Stimulated activated CD8-positive, alpha-beta memory T cell treated with anti-CD3 and anti-CD28 coated beads, Interleukin-15, amount 100 ng/mL, for 48 hours (primary cell): ENCODE results near the gene OR10S1.
"Not testable (repeated sequence)": the region's sequence is repeated elsewhere in the genome, so short reads cannot be mapped to it uniquely, and the experiment has no call there.

ENCODE experiments used
- DNase-seq, 2 donors: peaks; one replicate each; pipeline ENCODE4 v3.0.0-alpha.2; 2020; ENCODE audit warnings: low read depth in 2 of 2

OR10S1 gene

GRCh38 chr11:123977731-123978347 is at the start of gene OR10S1:
TSS of gene OR10S1 (minus strand) at chr11:123977781. CDS start at chr11:123977664, 117 bp downstream.
- DNase-seq, result no peak

- no peak for DNase-seq
Observed at GRCh38 chr11:124026498-124026897, 48.9 kb upstream of the OR10S1 start, which contains the start of gene OR10G8. TSS of gene OR10G8 (plus strand) at chr11:124026798. CDS start at chr11:124029623, 2,825 bp downstream.

GRCh38 chr11:124015837-124016236 is 38.3 kb upstream of the OR10S1 start:
- not testable (repeated sequence) for DNase-seq

GRCh38 chr11:124012697-124013096 is 35.1 kb upstream of the OR10S1 start, which contains the start of gene OR10G4:
TSS of gene OR10G4 (plus strand) at chr11:124012997. CDS start at chr11:124015575, 2,578 bp downstream.
- DNase-seq, result no peak

- no peak for DNase-seq
Observed at GRCh38 chr11:123995119-123995518, 17.5 kb upstream of the OR10S1 start, which contains the start of gene OR10G6. TSS of gene OR10G6 (minus strand) at chr11:123995161. CDS start at chr11:123995161, 0 bp downstream.

GRCh38 chr11:123979311-123979710 is 1.7 kb upstream of the OR10S1 start:
- no peak for DNase-seq

- DNase-seq, result no peak
Observed at GRCh38 chr11:123976770-123977560, 616 bp downstream of the OR10S1 start.

GRCh38 chr11:123973816-123974215 is 3.8 kb downstream of the OR10S1 start:
- no peak for DNase-seq

- no peak for DNase-seq
Observed at GRCh38 chr11:123956752-123957151, 20.8 kb downstream of the OR10S1 start.

- DNase-seq, result no peak
Observed at GRCh38 chr11:123945132-123945531, 32.4 kb downstream of the OR10S1 start.

GRCh38 chr11:123943738-123944137 is 33.8 kb downstream of the OR10S1 start, which contains the start of gene OR6T1:
TSS of gene OR6T1 (minus strand) at chr11:123943838. CDS start at chr11:123943838, 0 bp downstream.
- no peak for DNase-seq

GRCh38 chr11:123942413-123942812 is 35.2 kb downstream of the OR10S1 start:
- no peak for DNase-seq

GRCh38 chr11:123939317-123939716 is 38.3 kb downstream of the OR10S1 start, which contains the start of gene OR4D5:
TSS of gene OR4D5 (plus strand) at chr11:123939617. CDS start at chr11:123939617, 0 bp downstream.
- DNase-seq, result no peak
